Fibroblast of gingiva (primary cell): Measurements from ENCODE around the gene HMOX2.

Source experiments
- DNase-seq: peaks from one replicate; pipeline ENCODE4 v3.0.0-alpha.2; 2011; ENCODE audit warnings: low read depth

Gene HMOX2

DNA sequence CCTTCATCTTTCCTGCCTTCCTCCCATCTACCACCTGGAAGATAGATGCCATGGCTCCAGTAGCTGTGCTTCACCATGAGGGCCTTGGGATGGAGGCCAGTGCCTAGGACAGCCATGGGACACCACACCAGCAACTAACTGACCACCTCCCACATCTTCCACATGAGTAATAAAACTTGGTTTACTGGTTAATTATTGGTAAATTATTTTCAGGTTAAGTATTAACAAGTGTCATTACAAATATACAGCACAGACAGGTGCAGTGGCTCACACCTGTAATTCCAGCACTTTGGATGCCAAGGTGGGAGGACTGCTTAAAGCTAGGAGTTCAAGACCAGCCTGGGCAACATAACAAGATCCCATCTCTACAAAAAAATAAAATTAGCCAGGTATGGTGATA, 48.4 kb downstream of the HMOX2 start:
- DNase-seq: no peak

DNA sequence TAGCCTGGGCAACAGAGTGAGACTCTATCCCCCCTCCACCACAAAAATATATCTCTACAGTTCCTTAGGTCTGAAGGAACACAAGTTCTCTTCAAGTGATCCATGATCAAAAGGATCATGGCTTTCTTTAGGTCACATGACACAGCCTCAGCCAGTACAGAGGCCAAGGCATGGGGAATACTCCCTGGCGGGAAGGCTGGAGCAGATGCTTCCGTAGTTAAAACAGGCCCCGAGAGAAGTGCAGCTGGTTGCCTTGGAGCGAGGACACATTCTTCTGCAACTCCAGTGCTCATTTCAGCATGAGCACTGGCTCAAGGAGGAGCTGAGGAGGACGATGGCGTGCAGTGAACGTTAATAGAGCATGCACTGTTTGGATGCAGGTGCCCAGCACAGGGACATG, 48.9 kb downstream of the HMOX2 start:
- no peak for DNase-seq

DNA sequence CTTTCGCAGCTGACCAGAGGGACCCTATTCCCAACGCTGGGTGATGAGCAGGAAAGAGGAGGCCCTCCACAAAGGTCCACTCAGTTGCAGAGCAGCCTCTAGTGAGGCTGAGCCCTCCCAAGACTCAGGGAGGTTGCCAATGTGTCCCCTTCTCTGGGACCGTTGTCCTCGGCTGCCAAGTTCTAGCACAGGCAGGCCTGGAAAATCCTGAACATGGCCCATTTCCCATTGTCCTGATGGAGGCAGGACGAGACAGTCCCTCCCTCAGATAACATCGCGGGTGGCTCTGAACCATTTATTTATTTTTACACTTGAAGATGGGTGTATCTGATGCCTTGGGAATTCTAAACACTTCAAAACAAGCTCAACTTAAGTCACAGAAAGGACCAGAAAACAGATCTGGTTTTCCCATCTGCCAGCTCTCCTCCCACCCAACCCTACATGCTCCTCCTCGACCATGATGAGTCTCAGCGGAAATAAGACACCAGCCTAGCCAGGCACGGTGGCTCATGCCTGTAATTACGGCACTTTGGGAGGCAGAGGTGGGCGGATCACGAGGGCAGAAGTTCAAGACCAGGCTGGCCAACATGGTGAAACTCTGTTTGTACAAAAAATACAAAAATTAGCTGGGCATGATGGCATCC, 49.6 kb downstream of the HMOX2 start:
- no peak for DNase-seq

DNA sequence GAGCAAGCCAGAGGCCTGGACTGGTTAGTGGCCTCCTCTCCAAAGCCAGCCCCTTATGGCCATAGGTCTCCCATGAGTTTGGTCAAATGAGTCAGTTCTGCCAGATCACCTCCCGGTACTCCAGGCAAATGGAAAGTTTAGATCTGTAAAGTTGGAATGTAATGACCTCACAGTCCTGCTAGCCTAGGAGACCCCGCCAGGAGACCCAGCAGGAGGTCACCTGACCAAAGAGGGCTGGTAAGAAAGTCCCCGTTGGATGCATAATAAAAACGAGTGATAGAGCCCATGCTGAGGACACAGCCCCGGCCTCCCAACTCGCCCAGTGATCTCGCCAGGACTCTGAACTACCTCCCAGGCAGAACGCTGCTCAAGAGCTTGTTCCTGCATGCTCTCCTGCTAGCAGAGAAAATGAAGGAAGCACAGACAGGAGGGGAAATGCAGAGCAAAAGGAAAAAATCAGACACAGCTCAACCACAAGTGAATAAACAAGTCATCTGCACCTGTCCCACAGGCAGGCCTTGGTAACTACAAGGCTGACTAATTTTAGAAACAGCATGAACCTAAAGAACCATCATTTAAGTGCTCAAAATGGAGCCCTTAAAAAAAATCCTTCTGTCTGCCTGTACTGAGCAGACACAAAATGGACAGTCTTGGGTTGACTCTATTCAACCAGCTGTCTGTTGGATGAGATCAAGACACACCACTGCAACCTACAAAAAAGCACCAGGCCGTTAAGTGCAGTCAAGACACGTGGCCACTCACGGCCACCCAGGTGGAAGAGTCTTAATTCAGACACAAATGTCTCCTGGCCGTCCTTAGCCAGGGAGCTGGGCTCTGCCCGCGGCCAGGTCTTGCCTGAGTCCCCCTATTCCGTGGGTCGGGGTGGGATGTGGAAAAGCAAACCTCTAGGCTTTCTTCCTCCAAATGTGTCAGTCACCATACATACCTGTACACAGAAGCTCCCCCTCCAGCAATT, 53.2 kb downstream of the HMOX2 start:
- no peak for DNase-seq

DNA sequence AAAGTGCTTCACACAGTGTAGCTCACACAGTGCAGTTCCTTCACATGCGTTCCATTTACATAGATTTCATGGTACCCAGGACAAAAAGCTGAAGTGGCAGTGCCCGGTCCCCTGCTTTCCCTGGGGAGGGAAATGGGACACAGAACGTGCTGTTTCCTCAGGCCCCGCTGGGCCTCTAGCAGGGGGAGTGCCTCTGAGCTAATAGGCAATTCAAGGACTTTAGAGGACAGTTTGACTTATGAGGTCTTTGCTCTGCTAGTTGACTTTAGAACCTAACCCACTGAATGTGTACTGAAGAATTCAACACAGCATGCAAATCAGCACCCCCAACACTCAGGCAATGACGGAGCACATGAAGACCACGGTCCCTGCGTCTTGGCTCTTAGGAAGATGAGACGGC, 55.6 kb downstream of the HMOX2 start:
- DNase-seq: no peak

DNA sequence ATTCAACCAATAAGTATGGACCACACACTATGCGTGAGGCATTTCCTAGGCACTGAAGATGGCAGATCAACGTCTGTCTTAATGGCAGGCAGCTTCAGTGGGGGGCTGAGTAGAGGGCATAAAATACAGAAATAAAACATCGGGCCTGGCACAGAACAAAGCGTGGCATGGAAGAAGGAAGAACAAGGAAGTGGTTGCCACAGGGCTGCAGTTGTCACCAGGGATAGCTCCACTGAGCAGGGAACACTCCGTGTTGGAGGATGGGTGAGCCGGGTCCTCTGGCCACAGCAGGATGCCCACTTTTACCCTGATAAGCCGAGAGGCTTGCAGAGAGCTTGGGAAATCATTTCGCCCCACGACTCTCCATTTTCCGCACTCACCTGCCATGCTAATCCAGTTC, 56.0 kb downstream of the HMOX2 start:
- no peak for DNase-seq

DNA sequence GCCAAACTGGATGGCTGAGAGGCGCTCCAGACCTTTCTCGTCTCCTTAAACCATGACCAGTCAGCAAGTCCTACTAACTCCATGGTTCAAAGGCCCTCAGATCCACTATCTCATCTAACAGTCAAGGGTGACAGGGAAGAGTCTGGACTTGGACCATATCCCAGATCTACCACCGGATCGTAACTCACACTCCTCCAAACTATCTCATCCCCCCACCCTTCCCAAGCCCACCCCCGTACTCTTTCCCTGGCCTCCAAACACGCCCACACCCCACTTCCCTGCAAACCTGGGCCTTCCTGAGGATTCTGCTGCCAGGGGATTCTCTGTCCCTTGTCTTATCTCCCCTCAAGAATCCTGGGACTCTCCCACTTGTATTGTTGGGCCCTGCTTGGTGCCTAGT, 57.3 kb downstream of the HMOX2 start:
- no peak for DNase-seq

DNA sequence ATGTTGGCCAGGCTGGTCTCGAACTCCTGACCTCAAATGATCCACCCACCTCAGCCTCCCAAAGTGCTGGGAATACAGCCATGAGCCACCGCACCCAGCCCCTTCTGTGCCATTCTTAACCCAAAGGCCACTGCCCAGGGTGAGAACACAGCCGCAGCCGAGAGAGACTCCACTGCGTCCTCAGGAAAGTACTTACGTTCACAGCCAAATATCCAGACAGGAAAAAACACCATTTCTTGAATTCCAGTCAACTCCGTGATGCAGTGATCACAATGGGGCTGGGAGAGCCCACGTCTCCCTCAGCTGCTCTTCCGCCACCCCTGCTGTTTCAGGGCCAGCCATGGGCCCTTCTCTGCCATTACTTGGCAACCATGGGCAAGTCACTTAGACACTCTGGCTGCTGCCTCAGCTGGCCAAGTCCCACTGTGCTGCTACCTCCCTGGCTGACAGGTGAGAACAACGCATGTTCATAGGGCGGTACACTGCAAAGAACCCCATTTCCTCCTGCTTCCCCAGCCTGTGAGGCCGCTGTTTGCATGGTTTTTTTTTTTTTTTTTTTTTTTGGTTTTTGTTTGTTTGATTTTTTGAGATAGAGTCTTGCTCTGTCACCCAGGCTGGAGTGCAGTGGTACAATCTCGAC, 58.1 kb downstream of the HMOX2 start:
- DNase-seq: no peak

DNA sequence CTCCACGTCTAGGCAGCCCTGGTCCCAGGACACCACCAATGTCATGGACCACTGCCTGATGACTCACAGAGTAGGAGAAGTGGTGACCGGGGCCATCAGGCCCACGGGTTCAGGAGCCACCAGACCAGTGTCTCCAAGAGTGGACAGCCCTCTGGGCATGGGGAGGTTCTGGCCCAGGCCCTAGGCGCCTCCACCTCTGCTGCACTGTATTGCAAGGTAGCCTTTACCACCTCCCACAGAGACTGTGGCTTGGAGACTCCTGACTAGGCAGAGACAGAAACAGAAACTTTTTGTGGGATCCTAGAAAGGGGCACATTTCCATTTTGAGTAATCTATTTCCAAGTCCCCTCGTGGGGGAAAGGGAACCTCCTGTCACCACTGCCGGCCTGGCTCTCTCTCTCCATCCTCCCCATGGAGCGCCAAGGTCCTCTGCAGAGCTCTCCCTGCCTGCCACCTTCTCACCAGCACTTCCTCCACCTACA, 59.5 kb downstream of the HMOX2 start:
- no peak for DNase-seq

DNA sequence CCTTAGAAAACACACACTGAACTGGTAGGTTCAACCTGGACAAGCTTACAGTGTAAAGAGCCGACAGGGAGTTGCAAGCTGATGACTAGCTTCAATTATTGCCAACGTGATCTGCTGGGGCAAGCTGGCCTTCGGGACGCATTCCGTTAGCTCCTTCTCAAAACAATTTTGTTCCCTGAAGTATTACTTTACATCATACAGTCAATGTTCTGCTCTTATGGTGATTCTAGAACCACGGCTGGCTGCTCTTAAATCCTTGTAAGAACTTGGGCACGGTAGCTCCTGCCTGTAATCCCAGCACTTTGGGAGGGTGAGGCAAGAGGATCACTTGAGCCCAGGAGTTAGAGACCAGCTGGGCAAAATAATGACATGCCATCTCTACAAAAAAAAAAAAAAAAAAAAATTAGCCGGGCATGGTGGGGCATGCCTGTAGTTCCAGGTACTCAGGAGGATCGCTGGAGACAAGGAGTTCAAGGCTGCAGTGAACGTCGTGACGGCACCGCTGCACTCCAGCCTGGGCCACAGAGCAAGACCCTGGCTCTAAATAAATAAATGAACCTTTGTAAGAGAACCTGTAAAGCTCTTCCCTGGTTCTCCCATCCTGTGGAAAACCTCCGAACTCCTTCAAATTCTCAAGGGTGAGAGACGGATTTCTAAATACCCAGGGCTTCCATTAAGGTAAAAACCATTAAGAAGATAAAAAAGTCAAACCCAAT, 60.4 kb downstream of the HMOX2 start:
- no peak for DNase-seq

DNA sequence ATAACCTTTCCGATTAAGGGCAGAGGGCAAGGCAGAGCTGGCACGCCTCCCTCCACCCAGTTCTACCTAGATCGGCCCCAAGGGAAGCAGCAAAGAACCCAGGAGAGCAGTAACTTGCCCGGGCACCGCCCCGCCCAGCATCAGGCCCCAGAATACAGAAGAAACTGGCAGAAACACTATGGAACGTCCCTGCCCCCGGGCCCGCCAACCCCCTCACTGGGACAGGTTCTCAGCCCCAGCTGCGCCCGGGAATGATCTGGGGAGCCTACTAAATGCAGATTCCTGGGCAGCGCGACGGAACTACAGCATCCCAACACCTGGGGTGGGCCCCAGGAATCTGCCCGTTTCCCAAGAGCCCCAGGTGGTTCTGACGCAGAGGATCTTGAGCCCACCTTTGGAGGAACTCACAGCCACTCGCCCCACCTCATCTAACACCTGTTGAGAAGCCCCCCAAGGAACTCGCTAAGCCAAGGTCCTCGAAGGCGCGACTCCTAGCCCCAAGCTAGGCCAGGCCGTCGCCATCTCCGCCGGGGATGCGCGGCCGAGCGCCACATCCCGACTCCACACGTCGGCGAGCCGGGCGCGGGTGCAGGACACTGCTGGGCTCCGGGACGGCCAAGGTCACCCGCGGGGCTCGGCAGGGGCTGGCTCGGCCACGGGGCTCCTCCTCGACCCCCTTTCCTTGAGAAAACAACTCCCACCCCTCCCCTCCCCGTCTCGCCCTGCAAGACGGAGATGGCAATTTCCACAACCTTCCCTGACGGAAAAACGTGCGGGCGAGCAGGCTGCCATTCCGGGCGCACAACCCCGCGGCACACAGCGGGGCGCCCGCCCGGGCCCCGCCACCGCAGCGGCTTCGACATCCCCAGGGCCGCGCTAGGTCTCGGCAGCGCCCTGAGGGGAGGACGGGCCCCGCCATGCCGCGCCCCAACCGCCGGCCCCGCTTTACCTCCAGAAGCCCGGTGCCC, 61.5 kb downstream of the HMOX2 start:
- DNase-seq: no peak

DNA sequence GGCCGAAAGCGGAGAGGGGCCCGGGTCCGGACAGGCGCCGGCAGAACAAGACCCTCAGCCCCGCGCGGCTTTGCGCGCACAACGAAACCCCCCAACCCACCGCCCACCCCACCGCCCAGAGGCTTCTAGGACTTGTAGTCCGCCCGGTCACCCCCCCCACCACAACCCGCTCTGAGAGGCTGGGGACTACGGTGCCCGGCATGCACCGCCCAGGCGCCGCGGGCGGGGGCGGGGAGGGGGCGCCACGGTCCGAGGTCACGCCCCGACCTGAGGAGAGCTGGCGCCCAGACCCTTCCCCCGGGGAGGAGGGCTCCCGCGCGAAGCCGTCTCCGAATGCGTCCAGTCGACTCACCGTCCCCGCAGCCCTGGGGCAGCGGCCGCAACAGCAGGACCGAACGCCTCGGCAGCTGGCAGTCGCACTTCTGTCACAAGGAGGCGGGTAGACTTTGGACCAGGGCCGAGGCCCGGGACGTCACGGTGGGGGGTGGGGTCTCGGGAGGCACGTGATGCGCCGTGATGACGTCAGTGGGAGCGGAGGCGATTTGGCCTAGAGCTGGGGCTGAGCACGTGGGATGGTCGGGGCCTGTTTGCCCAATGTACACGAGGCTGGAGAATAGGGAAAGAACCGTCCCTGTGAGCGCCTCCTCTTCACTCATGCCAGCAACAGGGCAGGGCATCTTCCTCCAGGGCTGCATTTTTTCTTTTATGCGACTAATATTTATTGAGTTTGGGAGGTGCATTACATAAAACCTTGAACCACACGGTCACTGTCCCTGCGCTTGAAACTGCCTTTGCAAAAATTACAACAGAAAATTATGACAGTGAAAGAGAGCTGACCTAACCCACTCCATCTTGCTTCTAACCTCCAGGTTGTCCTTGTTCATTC, 62.4 kb downstream of the HMOX2 start, which contains the start of gene CDIP1:
Gene CDIP1 (minus strand): TSS at position 424 of the 886 bp plus-strand sequence. CDS start 24,643 bp downstream, outside the sequence.
- DNase-seq: peak; percentile 93

DNA sequence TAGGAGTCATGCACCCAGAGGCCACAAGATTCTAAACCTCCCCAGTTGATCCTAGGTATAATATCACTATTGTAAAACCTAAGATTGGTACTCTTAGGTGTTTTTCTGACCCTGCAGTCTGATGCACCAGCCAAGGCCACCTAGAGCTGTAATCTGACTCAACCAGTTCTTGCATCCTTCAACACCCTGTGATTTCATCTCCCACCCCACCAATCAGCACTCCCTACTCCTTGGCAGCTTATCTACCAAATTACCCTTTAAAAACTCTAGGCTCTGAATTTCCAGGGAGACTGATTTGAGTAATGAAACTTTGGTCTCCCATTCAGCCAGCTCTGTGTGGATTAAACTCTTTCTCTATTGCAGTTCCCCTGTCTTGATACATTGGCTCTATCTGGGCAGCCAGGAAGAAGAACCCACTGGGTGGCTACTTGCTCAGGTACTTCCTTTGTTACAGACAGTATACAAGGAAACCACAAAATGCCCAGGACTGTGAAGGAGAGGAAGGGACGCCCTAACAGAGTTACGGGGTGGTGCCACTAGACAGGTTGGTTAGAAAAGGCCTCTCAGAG, 63.6 kb downstream of the HMOX2 start:
- no peak for DNase-seq

DNA sequence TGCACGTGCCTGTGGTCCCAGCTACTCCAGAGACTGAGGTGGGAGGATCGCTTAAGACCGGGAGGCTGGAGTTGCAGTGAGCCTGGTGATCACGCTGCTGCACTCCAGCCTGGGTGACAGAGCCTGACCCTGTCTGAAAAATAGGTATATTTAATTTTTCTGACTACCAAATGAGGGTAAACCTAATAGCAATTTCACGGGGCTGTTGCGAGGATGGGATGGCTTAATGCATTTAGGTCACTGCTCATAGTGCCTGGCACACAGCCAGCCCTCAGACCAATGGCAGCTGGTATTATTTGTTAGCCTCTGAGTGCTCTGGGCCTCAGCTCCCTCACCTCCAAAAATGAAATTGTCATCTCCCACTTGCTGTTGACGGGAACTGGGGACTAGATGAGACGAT, 68.3 kb downstream of the HMOX2 start:
- DNase-seq: no peak

DNA sequence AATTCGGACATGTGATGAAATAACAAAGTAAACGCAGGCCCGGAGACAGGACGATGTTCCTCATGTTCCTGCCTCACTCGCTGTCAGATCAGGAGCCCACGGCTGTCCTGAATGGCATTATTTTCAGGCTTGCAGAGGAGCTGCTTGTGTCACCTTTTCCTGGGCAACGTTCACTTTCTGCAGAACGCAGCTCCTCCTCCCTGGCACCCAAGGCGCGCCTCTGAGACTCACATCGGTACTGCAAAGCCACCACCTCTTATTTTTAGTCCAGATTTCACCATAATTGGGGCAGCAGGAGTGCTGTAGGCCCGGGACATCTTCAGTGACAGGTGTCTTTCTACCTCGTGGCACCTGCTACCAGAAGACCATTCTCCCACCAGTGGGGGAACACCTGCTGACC, 71.9 kb downstream of the HMOX2 start:
- no peak for DNase-seq

DNA sequence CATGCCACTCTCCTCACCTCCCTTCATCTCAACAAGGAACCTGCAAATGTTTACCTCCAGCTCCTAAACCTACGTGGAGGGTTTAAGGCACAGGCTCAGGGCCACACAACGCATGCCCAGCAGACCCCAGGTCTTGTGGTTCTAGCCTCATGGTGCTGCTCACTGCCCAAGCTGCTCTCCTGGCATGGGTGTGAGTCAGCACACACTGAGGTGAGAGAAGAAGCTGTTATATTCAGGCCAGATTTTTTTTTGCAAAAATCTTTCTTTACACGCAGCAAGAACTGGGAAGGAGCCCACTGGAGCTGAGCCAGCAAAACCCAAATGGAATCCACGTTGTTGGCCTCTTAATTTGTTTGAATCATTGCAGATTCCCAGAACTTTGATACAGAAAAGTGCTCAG, 74.4 kb downstream of the HMOX2 start:
- no peak for DNase-seq

DNA sequence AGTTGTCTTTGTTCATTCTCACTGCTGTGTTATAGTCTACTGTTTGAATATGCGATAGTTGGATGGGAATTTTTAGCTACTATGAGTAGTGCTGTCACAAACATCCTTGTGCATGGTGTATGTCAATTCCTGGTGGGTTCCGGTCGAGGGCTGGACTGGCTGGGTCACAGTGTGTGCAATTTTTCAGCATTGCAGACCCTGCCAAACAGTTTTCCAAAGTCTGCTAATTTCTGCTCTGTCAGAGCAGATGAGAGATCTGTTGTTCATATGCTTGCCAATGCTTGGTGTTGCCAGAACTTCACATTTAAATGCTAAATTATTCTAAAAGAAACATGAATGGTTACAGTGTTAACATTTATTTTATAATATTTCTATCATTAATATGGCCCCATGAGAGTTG, 76.3 kb downstream of the HMOX2 start:
- no peak for DNase-seq

DNA sequence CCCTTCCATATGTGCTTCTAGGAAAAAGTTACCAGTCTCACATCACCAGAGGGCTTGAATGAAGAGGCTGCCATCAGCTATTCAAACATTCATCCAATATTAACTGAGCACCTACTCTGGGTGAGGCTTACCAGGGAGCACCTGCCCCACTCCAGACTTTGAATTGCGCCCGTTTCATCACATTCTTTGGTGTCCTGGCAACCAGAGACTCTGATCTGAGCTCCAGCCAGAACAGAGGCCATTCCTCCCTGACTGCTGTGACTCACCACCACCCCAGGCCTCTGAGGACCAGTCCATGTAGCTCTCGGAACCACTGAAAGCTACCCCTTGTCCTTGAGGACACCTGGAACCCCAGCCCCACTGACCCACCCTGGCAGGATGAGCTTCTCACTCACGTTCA, 79.9 kb downstream of the HMOX2 start, which contains the start of gene C16orf96:
Gene C16orf96 (plus strand): TSS at position 229 of the 400 bp plus-strand sequence. CDS start 150 bp downstream, at position 379.
- DNase-seq: no peak

DNA sequence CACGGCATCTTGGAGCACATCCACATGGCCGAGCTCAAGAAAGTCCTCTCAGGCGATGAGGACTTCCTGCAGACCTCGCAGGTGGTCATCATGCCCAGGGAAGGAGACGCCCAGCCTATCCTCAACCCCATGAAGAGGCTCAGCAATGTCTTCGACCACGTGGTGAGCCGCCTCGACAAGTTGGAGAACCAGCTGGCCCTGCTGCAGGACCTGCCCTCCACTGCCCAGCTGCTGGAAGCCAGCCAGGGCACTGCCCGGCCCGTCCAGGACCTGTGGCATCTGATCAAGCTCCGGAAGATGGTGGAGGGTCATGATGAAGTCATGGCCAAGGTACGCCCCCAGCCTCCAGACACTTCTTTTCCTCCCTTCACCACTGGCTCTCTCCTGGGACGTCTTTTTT, 80.4 kb downstream of the HMOX2 start:
- DNase-seq: no peak
